GM10266 (cell line): ENCODE results near the gene MALRD1.

Experiments used
- DNase-seq: peaks from one replicate; pipeline ENCODE4 v3.0.0; 2012; ENCODE audit errors: extremely low spot score
- CTCF ChIP-seq: IDR thresholded peaks from 2 replicates; pipeline ENCODE4 v1.5.1; 2012; ENCODE audit warnings: mild to moderate bottlenecking, low read depth; ENCODE audit not compliant: control insufficient read depth, insufficient read depth; ENCODE audit errors: missing control alignments

MALRD1 gene

DNA sequence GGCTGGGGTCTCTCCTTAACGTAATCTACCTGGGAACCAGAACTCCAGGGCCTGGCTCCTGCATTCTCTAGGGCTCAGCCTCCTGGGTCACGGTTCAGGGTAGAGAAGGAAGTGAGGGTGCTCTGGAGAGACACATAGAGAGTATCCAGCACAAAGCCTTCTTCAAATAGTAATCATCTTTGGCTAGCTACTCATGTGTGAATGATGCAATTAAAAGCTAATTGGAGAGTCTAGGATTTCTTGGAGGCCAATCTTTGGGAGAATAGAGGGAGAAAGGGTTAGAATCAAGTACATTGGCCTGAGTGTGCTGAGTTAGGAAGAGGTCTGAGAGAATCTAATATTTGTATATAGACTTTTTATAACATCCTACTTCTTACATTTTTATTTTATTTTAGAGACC is 24.0 kb upstream of the MALRD1 start:
- no peak for DNase-seq
- TF ChIP-seq CTCF, result no peak

GRCh38 chr10:19031763-19032162 is 16.8 kb upstream of the MALRD1 start:
- DNase-seq, result no peak
- no peak for TF ChIP-seq CTCF

GRCh38 chr10:19033741-19034140 is 14.9 kb upstream of the MALRD1 start:
- no peak for TF ChIP-seq CTCF
- DNase-seq, result no peak

GRCh38 chr10:19041171-19041570 is 7.4 kb upstream of the MALRD1 start:
- DNase-seq, result no peak
- TF ChIP-seq CTCF, result no peak

- no peak for TF ChIP-seq CTCF
- DNase-seq, result no peak
These were observed 5.2 kb upstream of the MALRD1 start for GRCh38 chr10:19043431-19043830.

GRCh38 chr10:19046679-19047078 is 1.9 kb upstream of the MALRD1 start:
- no peak for DNase-seq
- TF ChIP-seq CTCF, result no peak

DNA sequence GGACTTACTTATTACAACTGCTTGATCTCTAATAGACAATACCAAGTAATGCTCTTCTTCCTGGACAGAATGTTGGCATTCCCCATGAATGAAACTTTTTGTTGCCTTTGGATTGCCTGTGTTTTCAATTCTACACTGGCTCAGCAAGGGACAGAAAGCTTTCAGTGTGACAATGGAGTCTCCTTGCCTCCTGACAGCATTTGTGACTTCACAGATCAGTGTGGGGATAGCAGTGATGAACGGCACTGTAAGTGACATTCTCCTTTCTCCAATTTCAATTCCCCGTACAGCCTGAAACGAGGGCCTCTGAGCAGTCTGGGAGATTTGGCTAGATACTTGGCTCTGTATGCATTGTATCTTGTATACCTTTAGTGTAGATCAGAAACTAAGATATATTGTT is 290 bp downstream of the MALRD1 start:
- DNase-seq, result no peak
- no peak for TF ChIP-seq CTCF

DNA sequence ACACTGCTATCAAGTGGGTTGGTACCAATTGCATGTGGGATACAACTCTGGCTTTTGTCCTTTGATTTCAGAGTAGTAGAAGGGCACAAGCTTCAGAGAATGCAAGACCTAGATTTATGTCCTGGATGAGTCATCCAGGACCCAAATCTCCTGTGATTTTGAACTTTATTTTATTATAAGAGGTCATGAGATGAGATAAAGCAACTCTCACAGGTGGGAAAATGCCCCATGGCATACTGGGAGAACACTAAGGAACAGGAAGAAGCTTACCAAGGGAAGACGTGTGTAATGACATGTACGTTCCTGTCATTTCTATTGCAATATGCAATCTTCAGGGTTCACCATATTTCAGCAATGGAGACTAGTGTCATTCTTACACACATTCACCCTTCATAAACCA is 966 bp downstream of the MALRD1 start:
- no peak for DNase-seq
- TF ChIP-seq CTCF, result no peak
